GM18507 (cell line): ENCODE results near the gene HMCES.
"Not testable (repeated sequence)": the region's sequence is repeated elsewhere in the genome, so short reads cannot be mapped to it uniquely, and the experiment has no call there.

Experiments
- DNase-seq: peaks from one replicate; pipeline ENCODE4 v3.0.0; 2011; ENCODE audit warnings: low read depth; ENCODE audit not compliant: insufficient read length; ENCODE audit errors: extremely low spot score
- FAIRE-seq: peaks from 2 replicates; lab custom pipeline; 2011; peaks lifted over from hg19 to GRCh38; lab: Jason Lieb, UNC

HMCES gene

DNA sequence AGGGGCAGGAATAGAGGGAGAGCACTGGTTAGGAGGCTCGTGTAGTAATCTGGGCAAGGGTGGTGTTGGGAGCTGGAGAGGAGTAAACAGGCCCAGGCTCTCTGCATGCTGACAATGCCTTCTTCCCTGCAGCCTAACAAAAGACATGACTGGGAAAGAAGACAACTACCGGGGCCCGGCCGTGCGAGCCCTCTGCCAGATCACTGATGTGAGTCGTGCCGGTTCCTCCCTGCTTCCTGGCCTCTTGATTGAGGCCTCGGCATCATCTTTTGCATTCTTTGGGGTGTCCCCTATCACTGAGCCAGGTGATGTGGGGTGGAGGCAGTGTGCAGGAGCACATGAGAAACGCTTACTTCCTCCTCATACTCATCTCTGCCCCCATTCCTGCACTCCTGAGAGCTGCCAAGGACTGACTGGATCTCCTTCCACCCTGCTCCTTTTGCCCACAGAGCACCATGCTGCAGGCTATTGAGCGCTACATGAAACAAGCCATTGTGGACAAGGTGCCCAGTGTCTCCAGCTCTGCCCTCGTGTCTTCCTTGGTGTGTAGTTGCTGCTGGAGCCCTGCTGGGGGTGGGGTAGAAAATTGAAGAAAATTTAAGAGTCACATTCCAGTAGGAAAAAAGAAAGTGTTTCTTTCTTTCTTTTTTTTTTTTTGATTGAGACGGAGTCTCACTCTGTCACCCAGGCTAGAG is 24.0 kb upstream of the HMCES start:
- no peak for DNase-seq

DNA sequence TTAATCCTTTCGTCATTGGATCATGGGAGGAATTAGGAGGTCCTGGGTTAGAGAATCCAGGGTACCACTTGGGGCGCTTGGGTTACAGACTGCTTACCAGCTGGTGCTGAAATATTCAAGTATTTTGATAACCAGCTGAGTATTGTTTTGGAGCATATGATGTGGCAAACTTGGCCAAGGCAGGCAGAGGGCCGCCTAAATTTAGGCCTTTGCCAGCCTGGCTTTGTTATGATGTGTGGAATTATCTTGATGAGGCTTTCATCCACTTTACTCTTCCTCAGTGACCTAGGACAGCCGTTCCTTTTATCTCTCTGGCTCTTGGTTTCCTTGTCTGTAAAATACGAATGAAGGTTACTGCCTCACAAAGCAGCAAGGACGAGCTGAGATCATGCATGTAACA is 22.4 kb upstream of the HMCES start:
- FAIRE-seq (no peak), DNase-seq (no peak)

More for the DNA sequence above, 24.0 kb upstream of the HMCES start:
- no peak for FAIRE-seq

GRCh38 chr3:129257609-129258008 is 21.1 kb upstream of the HMCES start:
- DNase-seq (no peak), FAIRE-seq (no peak)

GRCh38 chr3:129259612-129260477 is 18.8 kb upstream of the HMCES start:
- DNase-seq (no peak), FAIRE-seq (no peak)

DNA sequence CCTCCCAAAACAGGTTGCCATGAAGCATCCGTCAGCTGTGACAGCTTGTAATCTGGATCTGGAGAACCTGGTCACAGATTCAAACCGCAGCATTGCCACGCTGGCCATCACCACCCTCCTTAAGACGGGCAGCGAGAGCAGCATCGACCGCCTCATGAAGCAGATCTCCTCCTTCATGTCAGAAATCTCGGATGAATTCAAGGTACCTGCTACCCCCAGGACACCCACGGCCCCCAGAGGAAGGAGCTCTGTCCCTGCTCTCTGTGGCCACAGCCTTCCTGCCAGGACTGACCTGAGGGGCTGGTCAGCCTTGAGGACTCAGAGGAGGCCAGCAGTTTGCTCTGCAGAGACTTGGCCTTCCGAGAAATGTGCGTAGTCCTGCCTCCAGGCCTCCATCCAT is 18.1 kb upstream of the HMCES start:
- DNase-seq (no peak), FAIRE-seq (no peak)

DNA sequence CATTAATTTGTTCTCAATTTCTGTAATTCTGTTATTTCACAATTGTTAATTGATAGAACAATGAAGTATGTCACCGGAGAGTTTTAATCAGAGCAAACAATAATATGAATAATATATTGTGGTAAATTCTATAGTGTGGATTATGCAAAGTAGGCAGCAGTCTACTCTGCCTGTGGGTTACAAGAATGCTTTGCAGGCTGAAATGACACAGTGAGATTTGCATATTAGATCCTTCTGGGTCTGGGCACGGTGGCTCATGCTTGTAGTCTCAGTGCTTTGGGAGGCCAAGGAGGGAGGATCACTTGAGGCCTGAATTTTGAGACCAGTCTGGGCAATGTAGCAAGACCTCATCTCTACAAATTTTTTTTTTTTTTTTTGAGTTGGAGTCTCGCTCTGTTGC is 16.8 kb upstream of the HMCES start:
- no peak for FAIRE-seq
- no peak for DNase-seq

- DNase-seq (no peak), FAIRE-seq (no peak)
These were observed 15.3 kb upstream of the HMCES start for GRCh38 chr3:129263161-129263910.

GRCh38 chr3:129264994-129265393 is 13.7 kb upstream of the HMCES start:
- FAIRE-seq, DNase-seq: not testable (repeated sequence)

DNA sequence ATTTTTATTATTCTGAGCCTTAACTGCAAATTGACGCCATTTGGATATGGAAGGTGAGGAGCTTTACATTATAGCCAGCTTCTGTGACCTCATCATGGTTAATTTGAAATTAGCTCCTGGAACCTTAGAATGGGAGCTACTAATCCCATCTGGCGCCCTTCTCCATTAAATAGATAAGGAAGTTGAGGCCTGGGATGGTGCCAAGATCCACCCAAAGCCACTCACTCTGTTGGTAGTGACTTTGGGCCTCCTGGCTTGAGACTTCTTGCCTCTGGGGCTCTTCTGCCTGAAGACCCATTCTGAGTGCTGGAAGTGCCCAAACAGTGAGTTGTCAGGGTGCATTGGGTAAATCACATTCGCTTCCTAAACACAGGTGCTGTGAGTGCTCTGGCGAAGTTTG is 12.0 kb upstream of the HMCES start:
- no peak for DNase-seq
- FAIRE-seq: no peak

DNA sequence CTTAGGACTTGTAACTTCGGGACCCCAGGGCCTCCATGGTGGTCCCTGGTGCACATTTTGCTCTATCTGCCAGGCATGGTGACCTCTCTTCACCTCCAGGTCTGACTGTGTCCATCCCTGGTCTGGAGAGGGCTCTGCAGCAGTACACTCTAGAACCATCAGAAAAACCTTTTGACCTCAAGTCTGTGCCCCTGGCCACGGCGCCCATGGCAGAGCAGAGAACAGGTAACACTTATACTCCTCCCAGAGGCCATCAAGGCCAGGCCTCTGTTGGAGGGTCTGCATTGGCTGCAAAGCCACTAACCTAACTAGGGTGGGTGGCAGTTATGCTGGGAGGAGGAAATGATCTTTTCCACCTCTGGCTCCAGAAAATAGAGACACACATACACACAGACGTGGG is 10.3 kb upstream of the HMCES start:
- no peak for DNase-seq
- no peak for FAIRE-seq

DNA sequence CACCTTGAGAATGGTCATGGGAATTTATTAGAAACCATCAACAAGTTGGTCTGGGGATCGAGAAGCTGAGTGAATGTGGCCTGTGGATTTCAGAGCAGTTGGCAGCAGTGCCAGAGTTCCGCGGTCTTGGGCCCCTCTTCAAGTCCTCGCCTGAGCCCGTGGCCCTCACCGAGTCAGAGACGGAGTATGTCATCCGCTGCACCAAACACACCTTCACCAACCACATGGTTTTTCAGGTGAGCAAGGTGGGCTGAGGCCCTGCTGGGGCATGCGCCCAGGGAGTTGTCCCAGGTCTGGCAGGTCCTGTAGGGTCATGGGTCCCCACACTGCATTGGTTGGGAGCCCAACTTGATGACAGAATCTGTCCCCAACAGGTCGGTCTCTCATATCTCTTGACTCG is 7.0 kb upstream of the HMCES start:
- DNase-seq (no peak), FAIRE-seq (no peak)

DNA sequence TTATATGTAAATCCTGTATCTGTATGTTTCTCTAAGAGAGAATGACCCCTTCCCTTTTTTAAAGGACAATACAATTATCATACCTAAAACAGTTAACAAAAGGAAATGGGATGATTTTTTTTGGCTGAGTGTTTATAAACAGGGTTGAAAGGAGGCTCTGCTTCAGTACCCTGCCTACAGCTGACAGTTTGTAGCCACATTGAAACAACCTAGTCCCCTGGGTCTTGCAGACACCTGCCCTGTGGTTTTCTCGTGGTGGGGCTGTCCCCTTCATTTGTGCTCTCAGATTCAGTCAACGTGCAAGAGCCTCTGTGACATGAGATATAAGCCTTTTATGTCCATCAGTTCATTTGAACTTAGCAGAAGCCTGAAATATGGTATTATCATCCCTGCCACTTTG is 2.3 kb upstream of the HMCES start:
- FAIRE-seq (peak; percentile 95), DNase-seq (peak; percentile 66)

GRCh38 chr3:129277829-129278271 is 820 bp upstream of the HMCES start:
- DNase-seq (no peak), FAIRE-seq (no peak)

DNA sequence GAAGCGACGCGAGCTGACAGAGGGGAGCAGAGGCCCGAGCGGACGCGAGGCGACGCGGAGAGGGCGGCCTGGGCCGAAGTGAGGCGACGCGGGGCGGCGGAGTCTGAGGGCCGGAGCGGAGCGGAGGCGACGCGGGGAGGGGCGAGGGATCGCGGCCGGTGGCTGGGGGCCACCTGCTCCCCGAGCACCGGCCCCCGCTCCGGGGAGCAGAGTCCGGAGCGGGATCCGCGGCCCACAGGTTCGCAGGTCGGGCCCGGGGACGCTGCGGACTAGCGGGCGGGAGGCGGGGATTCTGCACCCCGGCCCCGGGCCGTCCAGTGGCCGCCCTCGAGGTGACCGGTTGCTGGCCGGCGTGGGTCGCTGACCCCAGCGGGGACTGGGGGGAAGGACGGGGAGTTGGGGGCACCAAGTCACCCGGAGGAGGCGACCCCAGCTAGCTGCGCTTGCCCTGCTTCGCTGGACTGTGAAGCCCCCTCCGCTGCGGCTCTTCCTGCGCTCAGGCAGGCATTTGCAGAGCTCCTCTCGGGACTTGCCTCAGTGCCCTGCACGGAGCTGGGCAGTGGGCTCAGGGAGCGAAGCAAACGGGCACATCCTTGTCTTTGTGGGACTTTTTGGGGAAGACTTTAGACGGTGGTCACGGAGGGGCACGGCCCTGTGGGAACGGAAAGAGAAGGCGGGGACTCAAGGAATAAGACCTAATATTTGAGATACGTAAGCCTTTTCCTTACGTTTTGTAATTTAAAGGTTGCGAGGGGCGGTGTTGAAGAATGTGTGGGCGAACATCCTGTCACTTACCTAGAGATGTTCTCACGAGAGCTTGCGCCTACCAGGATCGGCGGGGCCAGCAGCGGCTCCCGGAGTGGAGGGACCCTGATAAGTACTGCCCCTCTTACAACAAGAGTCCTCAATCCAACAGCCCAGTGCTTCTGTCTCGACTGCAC is 566 bp downstream of the HMCES start:
- FAIRE-seq (peak; percentile 68), DNase-seq (no peak)

DNA sequence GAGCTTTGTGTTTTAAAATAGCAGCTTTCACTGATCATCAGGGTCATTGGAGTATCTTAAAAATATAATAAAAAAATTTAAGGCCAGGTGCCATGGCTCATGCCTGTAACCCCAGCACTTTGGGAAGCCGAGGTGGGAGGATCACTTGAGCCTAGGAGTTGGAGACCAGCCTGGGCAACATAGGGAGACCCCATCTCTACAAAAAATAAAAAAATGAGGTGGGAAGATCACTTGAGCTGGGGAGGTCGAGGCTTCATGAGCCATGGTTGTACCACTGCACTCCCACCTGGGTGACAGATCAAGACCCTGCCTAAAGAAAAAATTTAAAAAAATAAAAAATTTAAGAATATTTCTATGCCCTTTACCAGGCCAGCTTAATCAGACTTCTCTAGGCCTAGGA is 1.5 kb downstream of the HMCES start:
- FAIRE-seq (no peak), DNase-seq (no peak)

DNA sequence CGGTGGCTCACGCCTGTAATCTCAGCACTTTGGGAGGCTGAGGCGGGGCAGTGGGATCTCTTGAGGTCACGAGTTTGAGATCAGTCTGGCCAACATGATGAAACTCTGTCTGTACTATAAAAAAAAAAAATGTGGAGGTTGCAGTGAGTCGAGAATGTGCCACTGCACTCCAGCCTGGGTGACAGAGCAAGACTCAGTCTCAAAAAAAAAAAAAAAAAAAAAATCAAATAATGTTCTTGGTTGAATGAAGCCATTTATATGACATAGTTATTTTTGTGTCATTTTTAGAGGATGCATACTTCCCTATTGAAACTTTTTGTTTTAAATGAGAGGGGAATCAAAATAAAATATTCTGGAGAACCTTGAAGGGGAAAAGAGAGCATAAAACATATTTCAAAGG is 3.1 kb downstream of the HMCES start:
- no peak for DNase-seq
- no peak for FAIRE-seq

DNA sequence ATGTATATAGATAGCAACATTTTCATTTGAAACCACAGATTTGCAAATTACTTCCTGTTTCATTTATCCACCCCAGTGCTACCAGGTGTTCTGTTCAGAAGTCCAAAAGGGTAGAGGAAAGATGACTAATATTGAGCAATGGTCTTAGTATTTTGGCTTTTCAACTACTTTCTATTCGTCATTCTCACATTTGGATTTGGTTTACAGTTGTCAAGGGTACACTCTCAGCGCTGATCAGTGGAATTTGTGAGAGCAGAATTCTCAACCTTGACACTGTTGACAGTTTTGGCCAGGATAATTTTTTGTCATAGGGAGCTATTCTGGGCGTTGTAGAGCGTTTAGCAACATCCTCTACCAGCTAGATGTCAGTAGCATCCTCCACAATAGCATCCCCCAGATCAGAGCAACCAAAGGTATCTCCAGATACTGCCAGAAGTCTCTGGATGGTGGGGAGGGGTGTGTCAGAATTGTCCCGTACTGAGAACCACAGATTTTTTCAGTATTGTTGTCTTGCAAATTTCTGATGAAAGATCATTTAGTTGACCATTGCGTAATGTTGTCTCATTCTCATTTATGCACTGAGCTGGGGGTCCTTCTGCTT is 4.2 kb downstream of the HMCES start:
- DNase-seq (peak; percentile 70), FAIRE-seq (peak; percentile 97)

DNA sequence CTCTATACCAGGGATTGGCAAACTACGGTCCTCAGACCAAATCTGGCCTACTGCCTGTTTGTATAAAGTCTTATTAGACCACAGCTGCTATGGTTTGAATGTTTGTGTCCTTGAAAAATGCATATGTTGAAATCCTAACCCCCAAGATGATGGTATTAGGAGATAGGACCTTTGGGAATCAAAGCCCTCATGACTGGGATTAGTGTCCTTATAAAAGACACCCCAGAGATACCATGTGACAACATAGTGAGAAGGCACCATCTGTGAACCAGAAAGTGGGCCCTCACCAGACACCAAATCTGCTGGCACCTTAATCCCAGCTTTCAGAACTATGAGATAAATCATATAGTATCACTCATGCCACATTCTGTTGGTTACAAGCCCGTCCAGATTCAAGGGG is 7.4 kb downstream of the HMCES start:
- FAIRE-seq (no peak), DNase-seq (no peak)

- FAIRE-seq (no peak), DNase-seq (no peak)
These were observed 9.8 kb downstream of the HMCES start for GRCh38 chr3:129288446-129288845.
